SK-MEL-5 (cell line): ENCODE measurements around the gene ERBB4. TPM values are rescaled to one million over a fixed set of nuclear protein-coding genes. Genes with fewer than 3 reads are reported as not detected.
A peak's percentile ranks its signal among the peaks of the same experiment; 100 is the strongest.

Experiments
- DNase-seq: peaks from one replicate; pipeline ENCODE4 v3.0.0-alpha.2; 2016; ENCODE audit warnings: low read depth, low spot score
- in situ Hi-C: cut with HindIII; loops from 2 replicates; pipeline ENCODE4 v1.10.0; 2016; ENCODE audit warnings: low sequenced_read_pairs, high pct_unique_total_duplicates, low pct_unique_long_range_greater_than_20kb
- small RNA-seq, 2 experiments: library from RNA; depleted of rRNA; stranded (forward); fragments of <200 nt; gene quantifications; one replicate each; pipeline ENCODE3, GENCODE V24; 2014
- total RNA-seq: library from RNA; depleted of rRNA; stranded (reverse); fragments of >200 nt; shearing (Covaris generic); gene quantifications from 2 replicates; pipeline ENCODE4 v1.2.3, GENCODE V29; 2014

Gene ERBB4
- total RNA-seq, 1 experiment from 2014 or later: 0.32 TPM

DNA sequence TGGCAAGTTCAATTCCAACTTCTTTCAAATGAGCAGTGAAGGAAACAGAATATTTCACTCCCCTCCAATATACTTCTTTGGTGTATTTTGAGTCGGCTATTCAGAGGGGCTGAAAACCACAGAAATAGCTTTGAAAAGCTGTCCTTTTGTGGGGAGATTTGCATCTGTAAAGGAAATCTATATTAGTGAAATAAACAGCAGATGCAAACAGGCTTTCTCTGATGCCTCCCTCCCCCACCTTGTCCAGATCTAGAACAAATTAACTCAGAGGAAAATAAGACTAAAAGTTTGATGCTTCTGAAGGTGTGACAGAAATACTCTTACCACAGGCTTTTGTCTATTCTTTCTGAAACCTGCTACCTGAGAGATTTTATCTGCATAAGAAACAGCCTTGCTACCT, 1173.7 kb downstream of the ERBB4 start:
- in situ Hi-C loops: no loop called here
- DNase-seq: no peak

DNA sequence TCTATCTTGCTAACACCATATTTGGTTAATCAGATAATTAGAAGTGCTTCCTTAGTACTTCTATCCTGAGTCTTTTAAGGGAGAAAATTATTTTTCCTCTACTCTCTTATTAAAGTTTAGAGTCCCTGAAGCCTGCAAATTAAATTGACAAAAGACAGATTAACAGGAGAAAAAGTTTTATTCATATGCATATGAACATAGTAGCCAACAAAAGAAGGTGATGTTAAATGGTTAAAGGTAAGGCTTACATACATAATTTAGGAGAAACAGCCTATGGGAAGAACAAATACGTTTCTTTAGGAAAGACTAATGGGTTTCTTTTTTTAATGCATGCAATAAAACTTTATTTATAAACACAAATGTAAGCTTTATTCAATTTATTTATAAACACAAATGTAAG, 1177.2 kb downstream of the ERBB4 start:
- no peak for DNase-seq
- in situ Hi-C loops: no loop called here

DNA sequence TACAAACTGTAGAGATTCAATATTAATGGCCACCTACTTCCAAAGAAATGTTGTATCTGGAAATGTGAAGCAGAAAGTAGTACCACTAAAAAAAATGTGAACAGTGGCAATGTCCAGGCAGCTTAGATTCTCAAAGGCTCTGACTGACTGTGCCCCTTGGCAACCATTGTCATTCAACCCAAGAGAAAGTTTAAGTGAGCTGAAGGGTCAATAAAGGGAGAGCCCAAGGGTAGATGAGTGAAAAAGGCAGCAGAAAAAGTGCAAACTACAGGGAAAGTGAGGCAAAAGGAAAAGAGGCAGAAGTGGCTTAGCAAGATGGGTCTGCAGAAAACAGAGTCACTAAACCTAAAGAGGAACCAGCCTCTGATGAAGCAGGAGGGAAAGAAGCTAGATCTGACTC, 1179.3 kb downstream of the ERBB4 start:
- in situ Hi-C loops: no loop called here

DNA sequence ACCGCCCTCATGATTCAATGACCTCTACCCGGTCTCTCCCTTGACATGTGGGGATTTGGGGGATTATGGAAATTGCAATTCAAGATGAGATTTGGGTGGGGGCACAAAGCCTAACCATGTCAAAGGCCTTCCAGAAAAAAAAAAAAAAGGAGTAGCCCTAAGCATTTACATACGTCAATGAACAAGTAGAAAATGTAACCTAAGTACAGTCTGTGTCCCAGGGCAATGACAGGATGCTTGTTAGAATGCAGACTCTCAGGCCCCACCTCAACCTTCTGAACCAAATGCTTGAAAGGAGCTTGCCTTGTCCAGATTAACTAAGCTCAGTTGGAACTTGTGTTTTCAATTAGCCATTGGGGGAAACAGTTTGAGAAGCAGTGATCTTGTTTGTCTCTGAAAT, 1180.1 kb downstream of the ERBB4 start:
- in situ Hi-C loops: no loop called here
- no peak for DNase-seq

More for the DNA sequence above, 1179.3 kb downstream of the ERBB4 start:
- DNase-seq: no peak

DNA sequence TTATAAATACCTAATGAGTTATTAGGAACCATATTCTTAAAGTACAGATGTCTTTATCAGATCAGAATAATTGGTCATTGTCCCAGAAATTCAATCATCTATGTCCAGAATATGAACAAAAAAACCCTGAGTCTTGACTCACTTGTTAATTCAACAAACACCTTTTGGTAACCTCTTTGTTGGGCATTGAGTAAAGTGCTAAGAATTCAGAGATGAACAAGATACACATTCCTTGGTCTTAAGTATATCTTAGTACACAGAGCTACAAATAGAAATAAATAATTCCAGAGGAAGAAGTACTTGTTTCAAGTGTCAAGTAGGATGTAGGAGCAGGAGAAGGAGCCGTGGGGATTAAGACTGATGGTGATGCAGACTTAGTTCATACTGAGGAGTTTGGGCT, 1184.1 kb downstream of the ERBB4 start:
- DNase-seq: no peak
- in situ Hi-C loops: no loop called here

DNA sequence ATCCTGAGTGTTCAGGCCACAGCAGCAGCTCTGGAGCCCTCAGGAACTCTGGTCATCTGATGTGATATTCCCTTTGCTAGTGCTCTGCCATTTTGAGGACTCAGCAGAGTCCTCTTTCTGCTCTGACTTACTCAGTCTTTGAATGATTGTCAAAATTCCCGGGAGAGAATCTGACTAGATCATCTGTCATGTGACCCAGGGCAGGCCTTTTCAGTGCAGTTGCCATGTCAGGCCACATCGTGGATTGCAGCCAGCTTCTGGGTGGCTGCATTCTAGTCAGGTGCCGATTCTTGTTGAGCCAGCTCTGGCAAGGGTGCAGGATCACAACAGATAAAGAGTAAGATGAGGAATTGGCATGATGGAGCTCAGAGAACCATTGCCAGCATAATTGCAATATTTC, 1186.6 kb downstream of the ERBB4 start:
- DNase-seq: peak; percentile 1
- in situ Hi-C loops: no loop called here

DNA sequence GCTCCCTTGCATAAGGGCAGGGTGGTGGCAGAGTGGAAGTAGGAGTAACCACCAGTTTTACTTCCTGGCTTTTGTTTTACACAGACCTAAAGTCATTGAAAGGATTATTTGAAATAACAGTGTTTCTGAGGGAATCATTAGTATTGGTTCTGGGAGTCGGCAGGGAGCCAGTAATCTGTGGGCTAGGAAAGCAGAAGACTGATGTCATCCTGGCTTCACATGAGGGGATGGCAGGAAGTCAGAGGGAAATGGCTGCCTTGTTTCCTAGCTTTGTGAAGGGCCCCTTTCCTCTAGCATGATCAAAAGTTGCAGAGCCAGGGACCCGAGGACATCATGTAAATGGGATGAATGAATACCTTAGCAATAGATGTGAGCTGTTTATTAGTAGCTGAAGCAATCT, 1189.6 kb downstream of the ERBB4 start:
- in situ Hi-C loops: no loop called here
- DNase-seq: no peak

DNA sequence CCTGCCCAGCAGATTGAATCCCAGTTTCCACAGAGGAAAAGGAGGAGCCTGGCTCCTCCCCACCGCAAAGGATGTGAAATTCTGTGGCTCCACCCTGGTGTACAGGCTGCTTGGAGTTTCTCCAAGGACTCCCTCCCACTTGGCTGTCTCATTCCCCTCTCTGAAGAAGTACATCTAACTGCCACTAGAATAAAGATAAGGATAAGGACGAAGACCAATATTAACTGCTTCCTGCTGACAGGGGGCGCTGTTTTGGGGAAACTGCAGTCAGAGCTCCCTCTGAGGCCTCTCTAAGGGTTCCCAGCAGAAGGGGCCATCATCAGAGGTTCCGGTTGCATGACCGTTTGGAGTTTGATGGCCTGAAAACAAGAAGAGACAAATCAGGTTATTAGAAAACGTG, 1191.3 kb downstream of the ERBB4 start:
- DNase-seq: peak; percentile 6

DNA sequence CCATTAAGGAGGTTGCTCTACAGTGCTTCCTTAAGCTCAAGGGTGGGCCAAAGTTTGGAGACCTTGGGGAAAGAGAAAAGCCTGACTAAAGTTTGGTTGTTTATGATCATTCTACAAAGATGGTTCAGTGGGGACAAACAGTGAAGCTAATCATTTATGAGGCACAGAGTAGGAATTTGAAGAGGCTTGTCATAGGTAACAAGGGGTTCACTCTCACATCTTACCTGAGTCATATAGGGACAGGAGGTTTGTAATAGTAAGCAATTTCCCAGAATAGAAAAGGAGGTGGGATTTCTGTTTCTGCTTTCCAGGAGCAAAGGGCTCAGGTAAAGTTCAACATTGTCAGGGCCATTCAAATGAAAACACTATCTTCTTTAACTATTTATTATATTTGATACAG, 1194.3 kb downstream of the ERBB4 start:
- no peak for DNase-seq
- in situ Hi-C loops: no loop called here

More for the DNA sequence above, 1191.3 kb downstream of the ERBB4 start:
- in situ Hi-C loops: no loop called here

DNA sequence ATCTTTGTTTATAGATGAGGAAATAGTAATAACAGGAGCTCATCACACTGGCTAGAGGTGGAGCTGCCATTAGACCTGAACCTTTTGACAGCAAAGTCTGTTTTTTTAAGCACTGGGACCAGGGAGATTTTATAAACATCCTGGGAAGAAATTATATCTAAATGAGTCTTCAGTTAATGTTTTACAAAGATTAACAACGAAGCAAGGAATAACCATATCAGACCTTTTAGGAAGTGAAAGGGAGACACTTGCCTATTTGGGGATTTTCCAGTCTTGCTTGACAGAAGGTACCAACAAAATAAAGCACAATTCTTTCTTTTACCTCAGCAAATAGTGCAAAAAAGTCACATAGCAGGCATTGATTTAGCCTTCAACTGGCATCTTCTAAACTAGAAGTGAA, 1205.2 kb downstream of the ERBB4 start:
- in situ Hi-C loops: no loop called here
- no peak for DNase-seq

DNA sequence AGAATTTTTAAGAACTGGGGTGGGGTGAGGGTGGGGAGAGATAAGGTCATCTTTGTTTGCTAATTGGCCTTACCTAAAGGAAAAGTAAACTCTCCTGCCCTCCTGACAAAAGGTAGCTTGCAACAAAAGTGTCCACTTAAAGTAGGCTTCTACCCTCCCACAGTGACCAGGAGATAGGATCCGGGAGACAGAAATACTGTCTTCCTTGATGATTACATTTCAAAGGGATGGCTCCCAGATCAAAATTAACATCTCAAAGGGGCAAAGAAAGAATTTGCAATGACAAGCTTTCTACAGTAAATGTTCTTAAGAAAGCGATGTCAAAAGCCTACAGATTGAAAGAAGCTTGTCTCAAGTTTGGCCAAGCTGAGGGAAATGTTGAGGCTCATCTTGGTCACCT, 1206.9 kb downstream of the ERBB4 start:
- no peak for DNase-seq
- in situ Hi-C loops: no loop called here

DNA sequence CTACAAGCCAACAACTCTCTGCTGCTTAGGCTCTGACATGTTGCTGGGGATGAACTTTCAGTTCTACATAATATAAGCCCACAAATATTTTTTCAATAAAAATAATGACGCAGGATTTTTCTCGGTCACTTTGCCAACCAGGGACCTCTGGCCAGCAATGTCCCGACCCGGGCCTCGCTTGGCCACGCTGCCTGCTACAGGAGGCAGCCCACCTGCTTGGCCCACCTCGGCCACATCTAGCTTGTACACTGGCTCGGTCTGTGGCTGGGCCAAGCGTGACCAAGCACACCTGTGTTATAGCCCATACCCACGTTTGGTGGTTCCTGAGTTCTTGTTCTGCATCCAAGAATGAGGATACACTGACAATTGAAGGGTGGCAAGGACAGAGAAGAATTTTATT, 1208.7 kb downstream of the ERBB4 start:
- no peak for DNase-seq
- in situ Hi-C loops: no loop called here

DNA sequence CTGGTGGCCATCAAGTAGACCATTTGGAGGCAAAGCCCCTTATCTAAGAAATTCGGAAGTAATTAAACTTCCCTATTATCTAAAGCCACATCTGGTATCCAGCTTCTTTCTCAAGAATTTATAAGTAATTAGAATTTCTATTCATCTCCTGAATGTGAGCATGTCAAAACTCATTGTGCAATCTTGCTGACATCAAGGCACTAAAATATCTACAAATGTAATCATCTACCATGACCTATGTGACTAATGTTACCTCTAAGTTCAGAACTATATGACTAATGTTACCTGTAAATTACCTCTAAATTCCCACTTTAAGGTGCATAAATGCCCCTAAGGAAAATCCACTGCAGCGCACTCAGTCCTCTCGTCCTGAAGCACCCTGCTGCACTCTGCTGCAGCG, 1209.2 kb downstream of the ERBB4 start:
- in situ Hi-C loops: no loop called here
- DNase-seq: no peak

DNA sequence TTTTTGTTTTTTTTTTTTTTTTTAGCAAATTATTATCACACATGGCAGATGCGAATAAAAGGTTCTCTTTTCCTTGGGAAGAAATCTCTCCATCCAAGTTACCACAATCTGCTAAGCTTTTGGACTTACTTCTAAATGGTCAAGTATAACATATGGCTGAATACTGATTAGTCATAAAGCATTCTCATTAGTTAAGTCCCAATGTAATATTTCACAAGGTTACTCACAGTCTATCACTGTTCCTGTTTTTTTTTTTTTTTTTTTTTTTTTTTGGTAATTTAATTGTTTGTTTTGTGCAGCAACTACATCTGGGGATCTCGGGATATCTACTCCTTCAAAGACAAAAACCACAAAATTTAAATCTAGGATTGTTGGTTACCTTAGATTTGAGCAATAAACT, 1210.5 kb downstream of the ERBB4 start:
- in situ Hi-C loops: no loop called here

More for the DNA sequence above, 1210.5 kb downstream of the ERBB4 start:
- no peak for DNase-seq

Small RNA genes within 50 kb of the gene (small RNA-seq; reads per million reads assigned to genes)
- gene MIR548F2 (0 reads per million in 2 experiments), gene RNA5SP119 (0 to 0.91 reads per million in 2 experiments)
